AG08396 (cell line): ENCODE results near the gene ZNF497.

Experiments used
- DNase-seq: peaks from one replicate; pipeline ENCODE4 v3.0.0; 2012; ENCODE audit warnings: low spot score, mixed read lengths

ZNF497 gene

GRCh38 chr19:58307736-58308135, 54.8 kb downstream of the ZNF497 start:
- no peak for DNase-seq

GRCh38 chr19:58305932-58306323, 56.6 kb downstream of the ZNF497 start:
- DNase-seq: peak; percentile 14

GRCh38 chr19:58305065-58305931, 57.3 kb downstream of the ZNF497 start, which contains the start of gene ERVK3-1:
TSS of gene ERVK3-1 (plus strand) at chr19:58305377. CDS start at chr19:58312169, 6,792 bp downstream.
- DNase-seq: peak; percentile 96

GRCh38 chr19:58304748-58305064, 57.8 kb downstream of the ZNF497 start:
- peak; percentile 12 for DNase-seq
